Ishikawa (cell line): ENCODE data around the gene PKNOX2.

Experiments
- CEBPB ChIP-seq: IDR thresholded peaks from 2 replicates; pipeline ENCODE4 v1.6.1; 2012
- EP300 ChIP-seq: IDR thresholded peaks from 2 replicates; pipeline ENCODE4 v1.6.1; 2012; ENCODE audit warnings: borderline replicate concordance
- ZBTB7A ChIP-seq: IDR thresholded peaks from 2 replicates; pipeline ENCODE4 v1.6.1; 2012; ENCODE audit warnings: low read depth
- TF ChIP-seq, protein P1 (sequence below): IDR thresholded peaks from 2 replicates; pipeline ENCODE4 v1.6.1; 2012
- TF ChIP-seq, protein P2 (sequence below): IDR thresholded peaks from 2 replicates; pipeline ENCODE4 v1.6.1; 2012; ENCODE audit warnings: low read depth, mild to moderate bottlenecking

DNA sequence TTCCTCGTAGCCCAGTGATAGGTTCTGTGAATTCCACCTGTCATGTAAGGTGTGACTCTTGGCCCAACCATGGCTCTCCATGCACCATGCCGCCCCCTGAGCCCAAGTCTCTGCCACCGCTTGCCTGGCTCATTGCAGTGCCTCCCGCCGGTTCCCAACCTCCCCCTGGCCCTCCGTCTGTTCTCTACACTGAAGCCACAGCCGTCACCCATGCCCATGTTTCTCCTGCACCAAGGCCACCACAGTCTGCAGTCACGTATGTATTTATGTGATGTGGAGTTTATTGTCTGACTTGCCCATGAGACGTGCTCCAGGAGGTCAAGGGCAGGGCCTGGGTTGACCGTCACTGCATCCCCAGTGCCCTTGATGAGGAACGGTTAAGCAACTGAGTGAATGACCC lies 35.9 kb downstream of the PKNOX2 start:
- TF ChIP-seq, protein P1, sequence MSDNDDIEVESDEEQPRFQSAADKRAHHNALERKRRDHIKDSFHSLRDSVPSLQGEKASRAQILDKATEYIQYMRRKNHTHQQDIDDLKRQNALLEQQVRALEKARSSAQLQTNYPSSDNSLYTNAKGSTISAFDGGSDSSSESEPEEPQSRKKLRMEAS = no peak
- TF ChIP-seq, protein P2, sequence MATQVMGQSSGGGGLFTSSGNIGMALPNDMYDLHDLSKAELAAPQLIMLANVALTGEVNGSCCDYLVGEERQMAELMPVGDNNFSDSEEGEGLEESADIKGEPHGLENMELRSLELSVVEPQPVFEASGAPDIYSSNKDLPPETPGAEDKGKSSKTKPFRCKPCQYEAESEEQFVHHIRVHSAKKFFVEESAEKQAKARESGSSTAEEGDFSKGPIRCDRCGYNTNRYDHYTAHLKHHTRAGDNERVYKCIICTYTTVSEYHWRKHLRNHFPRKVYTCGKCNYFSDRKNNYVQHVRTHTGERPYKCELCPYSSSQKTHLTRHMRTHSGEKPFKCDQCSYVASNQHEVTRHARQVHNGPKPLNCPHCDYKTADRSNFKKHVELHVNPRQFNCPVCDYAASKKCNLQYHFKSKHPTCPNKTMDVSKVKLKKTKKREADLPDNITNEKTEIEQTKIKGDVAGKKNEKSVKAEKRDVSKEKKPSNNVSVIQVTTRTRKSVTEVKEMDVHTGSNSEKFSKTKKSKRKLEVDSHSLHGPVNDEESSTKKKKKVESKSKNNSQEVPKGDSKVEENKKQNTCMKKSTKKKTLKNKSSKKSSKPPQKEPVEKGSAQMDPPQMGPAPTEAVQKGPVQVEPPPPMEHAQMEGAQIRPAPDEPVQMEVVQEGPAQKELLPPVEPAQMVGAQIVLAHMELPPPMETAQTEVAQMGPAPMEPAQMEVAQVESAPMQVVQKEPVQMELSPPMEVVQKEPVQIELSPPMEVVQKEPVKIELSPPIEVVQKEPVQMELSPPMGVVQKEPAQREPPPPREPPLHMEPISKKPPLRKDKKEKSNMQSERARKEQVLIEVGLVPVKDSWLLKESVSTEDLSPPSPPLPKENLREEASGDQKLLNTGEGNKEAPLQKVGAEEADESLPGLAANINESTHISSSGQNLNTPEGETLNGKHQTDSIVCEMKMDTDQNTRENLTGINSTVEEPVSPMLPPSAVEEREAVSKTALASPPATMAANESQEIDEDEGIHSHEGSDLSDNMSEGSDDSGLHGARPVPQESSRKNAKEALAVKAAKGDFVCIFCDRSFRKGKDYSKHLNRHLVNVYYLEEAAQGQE = no peak
- TF ChIP-seq EP300 (no peak), CEBPB (no peak), ZBTB7A (no peak)
